HG03558 (cell line): ENCODE measurements around the gene ENOX1.

Source experiments
- ATAC-seq: cut with Tn5 transposase; IDR thresholded peaks from one replicate; pipeline ENCODE4 v1.9.1; 2021; ENCODE audit warnings: moderate number of reproducible peaks; ENCODE audit not compliant: unreplicated experiment; ENCODE audit errors: extremely low read depth

The ENOX1 gene

GRCh38 chr13:43277142-43277541 is 509.6 kb downstream of the ENOX1 start:
- ATAC-seq, result no peak

- ATAC-seq, result no peak
These were observed 511.9 kb downstream of the ENOX1 start for GRCh38 chr13:43274881-43275280.

- ATAC-seq, result no peak
These were observed 513.4 kb downstream of the ENOX1 start for GRCh38 chr13:43273362-43273761.

- no peak for ATAC-seq
These were observed 513.9 kb downstream of the ENOX1 start for GRCh38 chr13:43272851-43273250.

- no peak for ATAC-seq
These were observed 515.6 kb downstream of the ENOX1 start for GRCh38 chr13:43271152-43271551.

GRCh38 chr13:43270130-43270830 is 516.5 kb downstream of the ENOX1 start:
- no peak for ATAC-seq

GRCh38 chr13:43269037-43269481 is 517.7 kb downstream of the ENOX1 start:
- ATAC-seq, result no peak

GRCh38 chr13:43268632-43269031 is 518.1 kb downstream of the ENOX1 start:
- no peak for ATAC-seq

GRCh38 chr13:43267916-43268315 is 518.9 kb downstream of the ENOX1 start:
- ATAC-seq, result no peak

GRCh38 chr13:43266936-43267615 is 519.7 kb downstream of the ENOX1 start:
- ATAC-seq, result no peak

GRCh38 chr13:43265028-43265427 is 521.7 kb downstream of the ENOX1 start:
- ATAC-seq, result no peak

- ATAC-seq, result no peak
These were observed 522.3 kb downstream of the ENOX1 start for GRCh38 chr13:43264458-43264857.

- no peak for ATAC-seq
These were observed 523.7 kb downstream of the ENOX1 start for GRCh38 chr13:43263047-43263446.

GRCh38 chr13:43260999-43261398 is 525.8 kb downstream of the ENOX1 start:
- ATAC-seq, result no peak

- no peak for ATAC-seq
These were observed 528.0 kb downstream of the ENOX1 start for GRCh38 chr13:43258771-43259170.

GRCh38 chr13:43257765-43258164 is 529.0 kb downstream of the ENOX1 start:
- no peak for ATAC-seq

GRCh38 chr13:43251961-43252360 is 534.8 kb downstream of the ENOX1 start:
- ATAC-seq, result no peak

GRCh38 chr13:43246382-43246781 is 540.4 kb downstream of the ENOX1 start:
- ATAC-seq, result no peak

- ATAC-seq, result no peak
These were observed 541.3 kb downstream of the ENOX1 start for GRCh38 chr13:43245374-43245964.

GRCh38 chr13:43244481-43244880 is 542.3 kb downstream of the ENOX1 start:
- no peak for ATAC-seq

- no peak for ATAC-seq
These were observed 543.1 kb downstream of the ENOX1 start for GRCh38 chr13:43243711-43244110.
